Adipocyte (in vitro differentiated cells): ENCODE measurements around the gene CRISP2.
"Not testable (repeated sequence)": the region's sequence is repeated elsewhere in the genome, so short reads cannot be mapped to it uniquely, and the experiment has no call there.

Experiments used
- DNase-seq: peaks from one replicate; pipeline ENCODE4 v3.0.0-alpha.2; 2015; ENCODE audit warnings: low read depth
- H3K27me3 ChIP-seq: replicated peaks from 2 replicates; pipeline ENCODE4 v1.7.0; 2013; ENCODE audit warnings: mild to moderate bottlenecking, low read length, moderate library complexity; ENCODE audit not compliant: control insufficient read depth, insufficient read depth
- H3K36me3 ChIP-seq: 2 replicates; pipeline ENCODE4 v1.7.0; 2013; ENCODE audit warnings: low read length, mild to moderate bottlenecking, moderate library complexity; ENCODE audit not compliant: control insufficient read depth, insufficient read depth, severe bottlenecking
- H3K4me1 ChIP-seq: 2 replicates; pipeline ENCODE4 v1.7.0; 2013; ENCODE audit warnings: mild to moderate bottlenecking, low read length, moderate library complexity; ENCODE audit not compliant: control insufficient read depth, insufficient read depth
- H3K4me3 ChIP-seq: 2 replicates; pipeline ENCODE4 v1.7.0; 2013; ENCODE audit warnings: mild to moderate bottlenecking, low read length, moderate library complexity
- H3K9ac ChIP-seq: 2 replicates; pipeline ENCODE4 v1.7.0; 2013; ENCODE audit warnings: mild to moderate bottlenecking, low read length, moderate library complexity
- H3K9me3 ChIP-seq: 2 replicates; pipeline ENCODE4 v1.7.0; 2013; ENCODE audit warnings: mild to moderate bottlenecking, low read length, moderate library complexity; ENCODE audit not compliant: control insufficient read depth

The CRISP2 gene, protein sequence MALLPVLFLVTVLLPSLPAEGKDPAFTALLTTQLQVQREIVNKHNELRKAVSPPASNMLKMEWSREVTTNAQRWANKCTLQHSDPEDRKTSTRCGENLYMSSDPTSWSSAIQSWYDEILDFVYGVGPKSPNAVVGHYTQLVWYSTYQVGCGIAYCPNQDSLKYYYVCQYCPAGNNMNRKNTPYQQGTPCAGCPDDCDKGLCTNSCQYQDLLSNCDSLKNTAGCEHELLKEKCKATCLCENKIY

DNA sequence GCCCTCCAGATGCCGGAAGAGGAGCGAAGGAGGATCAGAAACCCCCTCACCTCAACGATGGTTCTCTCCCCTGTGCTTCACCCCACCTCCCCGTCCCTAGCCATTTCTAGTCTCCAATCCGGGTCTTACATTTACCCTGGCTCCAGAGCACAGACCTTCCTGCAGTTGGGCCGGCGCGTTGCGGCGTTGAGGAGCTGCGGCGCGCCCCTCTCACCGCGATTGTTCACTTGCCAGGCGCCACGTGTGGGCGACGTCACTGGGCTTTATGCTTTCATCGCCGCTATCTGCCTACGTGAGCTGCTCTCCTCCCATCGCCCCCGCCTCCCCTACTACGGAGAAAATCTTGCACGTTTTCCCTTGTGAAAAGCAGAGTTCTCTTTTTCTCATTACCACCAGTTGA, at the start of gene CRISP2:
Gene CRISP2, minus strand, starts transcription at position 198 of the 400 bp plus-strand sequence. CDS start 4,347 bp downstream, outside the sequence.
- Histone ChIP-seq H3K9ac (no peak within 1 kb of the TSS), H3K4me1 (no peaks in the 10 kb centered on the region), H3K36me3 (no peaks in the 10 kb centered on the region), H3K9me3 (no peaks in the 10 kb centered on the region), H3K27me3 (no peaks in the 10 kb centered on the region), H3K4me3 (no peak within 1 kb of the TSS)
- no peak for DNase-seq

DNA sequence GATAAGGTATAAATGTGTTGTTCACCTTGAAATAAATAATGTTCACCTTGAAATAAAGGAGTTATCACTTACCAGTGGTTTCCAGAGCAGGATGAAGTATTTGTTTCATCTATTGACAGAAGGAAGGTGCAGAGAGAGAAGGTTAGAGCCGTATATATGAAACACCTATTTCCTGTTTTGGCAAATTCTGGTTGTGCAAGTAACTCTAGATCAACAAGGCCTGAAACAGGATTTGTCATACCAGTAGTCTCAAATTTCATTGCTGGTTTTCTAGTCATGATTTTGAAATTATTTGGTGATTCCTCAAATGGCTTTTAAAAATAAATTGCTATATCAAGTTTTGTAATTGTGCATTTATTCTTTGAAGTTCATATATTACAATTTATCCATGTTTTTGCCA, 30.9 kb upstream of the CRISP2 start, which contains the start of gene CRISP3:
Gene CRISP3, minus strand, starts transcription at position 130 of the 400 bp plus-strand sequence. Its CDS starts 21 bp downstream, at position 109.
- H3K36me3 ChIP-seq = no peaks in the 10 kb centered on the region
- no peak within 1 kb of the TSS for H3K9ac ChIP-seq
- DNase-seq = no peak
- no peaks in the 10 kb centered on the region for H3K27me3 ChIP-seq
- no peak within 1 kb of the TSS for H3K4me3 ChIP-seq
- no peaks in the 10 kb centered on the region for H3K9me3 ChIP-seq
- H3K4me1 ChIP-seq = no peaks in the 10 kb centered on the region

DNA sequence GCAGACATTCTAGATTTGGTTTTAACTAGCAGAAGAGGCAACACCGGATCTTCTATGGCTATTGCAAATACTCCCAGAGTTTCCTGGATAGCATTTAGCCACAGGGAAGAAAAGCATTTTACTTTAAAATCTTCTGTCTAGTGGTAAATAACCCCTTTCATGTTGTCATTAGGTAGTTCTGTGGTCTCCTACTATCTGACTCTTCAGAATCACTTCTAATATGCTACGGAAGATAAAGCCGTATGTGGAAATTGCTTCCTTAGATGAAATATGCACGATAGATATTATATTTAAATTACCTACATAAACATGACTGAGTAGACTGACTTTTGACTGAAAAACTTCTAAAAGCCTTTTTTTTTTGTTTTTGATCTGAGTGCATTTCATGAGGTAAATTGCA, 30.1 kb upstream of the CRISP2 start:
- no peaks in the 10 kb centered on the region for H3K9me3 ChIP-seq
- no peak overlapping the region for H3K9ac ChIP-seq
- DNase-seq = no peak
- H3K36me3 ChIP-seq = no peaks in the 10 kb centered on the region
- H3K27me3 ChIP-seq = no peaks in the 10 kb centered on the region
- no peak overlapping the region for H3K4me3 ChIP-seq
- H3K4me1 ChIP-seq = no peaks in the 10 kb centered on the region

DNA sequence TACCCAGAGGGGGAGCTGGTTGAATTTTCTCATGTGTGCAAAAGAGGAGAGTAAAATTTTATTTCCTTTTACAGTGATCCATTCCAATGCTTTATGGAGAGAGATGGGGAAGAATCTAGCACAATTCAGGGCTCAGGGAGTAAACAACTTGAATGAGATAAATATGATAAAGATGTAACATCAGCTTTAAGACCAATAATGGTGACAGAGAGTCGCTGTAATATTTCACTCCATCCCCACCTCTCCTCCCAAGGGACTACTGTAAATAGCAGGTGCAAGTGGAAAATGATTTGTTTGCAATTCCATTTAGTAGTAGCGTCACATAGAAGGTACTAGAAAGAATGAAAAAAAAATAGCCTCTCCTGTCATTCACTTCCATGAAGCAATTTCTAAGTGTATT, 26.1 kb upstream of the CRISP2 start:
- no peak overlapping the region for H3K4me3 ChIP-seq
- no peak overlapping the region for H3K9ac ChIP-seq
- no peaks in the 10 kb centered on the region for H3K9me3 ChIP-seq
- no peaks in the 10 kb centered on the region for H3K27me3 ChIP-seq
- no peaks in the 10 kb centered on the region for H3K4me1 ChIP-seq
- H3K36me3 ChIP-seq = no peaks in the 10 kb centered on the region
- DNase-seq = no peak

DNA sequence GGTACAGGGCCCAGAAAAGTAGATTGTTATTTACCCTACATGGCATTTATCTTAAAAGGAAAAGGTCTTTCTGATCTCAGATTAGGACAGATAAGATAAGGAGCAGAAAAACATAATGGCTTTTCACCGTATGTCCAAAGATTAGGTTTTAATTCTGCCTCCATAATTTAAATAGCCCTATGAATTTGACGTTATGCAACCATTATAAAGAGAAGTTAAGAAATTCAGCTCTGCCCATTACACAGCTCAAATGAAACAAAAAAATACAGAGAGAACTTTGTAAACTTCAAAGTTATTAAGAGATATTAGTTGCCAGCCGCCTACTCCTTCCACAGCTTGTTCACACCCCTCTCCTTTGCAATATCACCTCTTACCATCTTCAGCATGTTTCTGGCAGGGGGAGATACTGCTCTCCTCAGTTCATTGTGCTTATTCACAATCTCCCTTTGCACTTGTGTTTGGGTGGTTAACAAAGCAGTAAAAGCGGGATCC, 22.7 kb upstream of the CRISP2 start:
- no peaks in the 10 kb centered on the region for H3K4me1 ChIP-seq
- no peaks in the 10 kb centered on the region for H3K9me3 ChIP-seq
- no peaks in the 10 kb centered on the region for H3K27me3 ChIP-seq
- no peak overlapping the region for H3K4me3 ChIP-seq
- DNase-seq = no peak
- no peak overlapping the region for H3K9ac ChIP-seq
- no peaks in the 10 kb centered on the region for H3K36me3 ChIP-seq

DNA sequence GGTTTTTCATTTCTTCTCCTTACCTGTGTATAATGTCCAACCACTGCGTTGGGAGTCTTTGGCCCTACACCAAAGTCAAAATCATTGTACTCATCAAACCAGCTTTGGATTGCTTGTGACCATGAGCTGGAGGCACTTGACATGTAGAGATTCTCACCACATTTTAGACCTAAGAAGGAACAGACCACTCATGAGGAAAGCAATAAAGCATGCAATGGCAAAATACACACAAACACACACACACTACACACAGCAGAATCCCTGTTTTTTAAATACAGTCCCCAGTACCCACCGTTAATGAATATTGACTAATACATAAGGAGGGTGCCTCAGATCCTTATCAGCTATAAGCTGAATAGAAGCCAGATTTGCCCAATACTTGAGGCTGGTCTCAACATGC, 20.3 kb upstream of the CRISP2 start:
- H3K27me3 ChIP-seq = no peaks in the 10 kb centered on the region
- DNase-seq = no peak
- H3K9me3 ChIP-seq = no peaks in the 10 kb centered on the region
- H3K4me1 ChIP-seq = no peaks in the 10 kb centered on the region
- H3K4me3 ChIP-seq = no peak overlapping the region
- no peaks in the 10 kb centered on the region for H3K36me3 ChIP-seq
- H3K9ac ChIP-seq = no peak overlapping the region

DNA sequence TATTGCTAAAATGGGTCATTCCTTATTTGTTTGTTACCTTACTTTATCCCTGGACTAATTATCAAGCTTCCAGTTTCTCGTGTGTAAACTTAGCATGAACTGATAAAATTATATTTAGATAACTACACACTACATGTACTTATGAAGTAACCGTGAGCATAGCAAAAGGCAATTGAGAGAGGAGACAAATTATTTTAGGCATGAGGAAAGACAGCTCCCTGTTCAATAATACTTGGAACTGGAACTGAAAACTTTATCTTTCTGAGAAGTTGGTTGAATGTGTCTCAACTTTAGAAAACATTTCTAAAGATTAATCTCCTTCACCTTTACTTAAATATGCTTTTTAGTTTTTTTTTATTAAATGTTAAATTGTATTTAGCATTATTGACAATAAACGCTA, 19.4 kb upstream of the CRISP2 start:
- H3K4me3 ChIP-seq = no peak overlapping the region
- H3K27me3 ChIP-seq = no peaks in the 10 kb centered on the region
- no peaks in the 10 kb centered on the region for H3K4me1 ChIP-seq
- no peaks in the 10 kb centered on the region for H3K9me3 ChIP-seq
- DNase-seq = no peak
- no peak overlapping the region for H3K9ac ChIP-seq
- H3K36me3 ChIP-seq = no peaks in the 10 kb centered on the region

DNA sequence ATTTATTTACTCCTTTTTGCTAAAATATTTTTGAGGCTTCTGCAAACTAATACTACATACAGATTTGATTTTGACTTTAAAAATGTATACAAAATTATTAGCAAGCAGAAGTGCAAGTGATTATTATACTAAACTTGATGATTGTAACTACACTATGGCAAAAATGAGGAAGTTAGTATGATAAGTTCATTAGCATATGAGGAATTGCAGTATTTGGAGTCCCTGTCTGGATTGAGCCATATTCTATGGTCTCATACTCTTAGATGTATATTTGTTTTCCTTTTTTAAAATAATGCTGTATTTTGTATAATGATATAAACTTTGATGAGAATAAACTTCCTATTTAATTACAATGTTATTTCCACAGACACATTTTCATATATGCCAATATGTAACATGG, 16.9 kb upstream of the CRISP2 start:
- no peak for DNase-seq
- no peak overlapping the region for H3K4me3 ChIP-seq
- H3K4me1 ChIP-seq = no peaks in the 10 kb centered on the region
- H3K36me3 ChIP-seq = no peaks in the 10 kb centered on the region
- no peak overlapping the region for H3K9ac ChIP-seq
- H3K27me3 ChIP-seq = no peaks in the 10 kb centered on the region
- H3K9me3 ChIP-seq = no peaks in the 10 kb centered on the region

DNA sequence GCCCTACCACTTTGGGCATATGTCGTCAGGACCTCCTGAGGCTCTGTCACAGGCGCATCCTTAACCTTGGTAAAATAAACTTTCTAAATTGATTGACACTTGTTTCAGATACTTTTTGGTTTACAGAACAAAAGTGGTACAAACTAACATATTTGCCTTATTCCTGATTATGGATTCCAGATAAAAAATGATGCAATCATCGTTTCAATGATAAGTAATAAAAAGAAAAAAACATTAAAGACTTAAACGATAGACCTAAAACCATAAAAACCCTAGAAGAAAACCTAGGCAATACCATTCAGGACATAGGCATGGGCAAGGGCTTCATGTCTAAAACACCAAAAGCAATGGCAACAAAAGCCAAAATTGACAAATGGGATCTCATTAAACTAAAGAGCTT, 10.6 kb upstream of the CRISP2 start:
- H3K4me1 ChIP-seq, H3K36me3 ChIP-seq, DNase-seq, H3K4me3 ChIP-seq, H3K9me3 ChIP-seq, H3K27me3 ChIP-seq, H3K9ac ChIP-seq: not testable (repeated sequence)

DNA sequence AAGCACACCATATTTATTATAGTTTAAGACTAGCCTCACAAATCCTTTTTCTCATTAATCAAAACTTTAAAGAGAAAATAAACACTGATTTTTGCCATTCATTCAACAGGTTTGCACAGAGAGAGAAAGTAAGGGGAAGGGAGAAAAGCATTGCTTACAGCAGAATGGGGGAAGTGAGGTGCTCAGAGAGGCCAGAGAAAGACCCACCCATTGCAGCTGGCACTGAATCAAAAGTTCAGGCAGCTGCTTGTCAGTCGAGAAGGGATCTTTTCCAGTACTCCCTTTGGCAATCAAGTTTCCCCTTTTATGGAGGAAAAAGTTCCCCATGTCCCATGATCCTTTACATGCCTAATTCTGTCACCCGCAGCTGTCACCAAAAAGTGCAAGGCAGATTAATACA, 8.0 kb upstream of the CRISP2 start:
- no peak overlapping the region for H3K9ac ChIP-seq
- H3K36me3 ChIP-seq = no peaks in the 10 kb centered on the region
- H3K4me1 ChIP-seq = no peaks in the 10 kb centered on the region
- no peaks in the 10 kb centered on the region for H3K27me3 ChIP-seq
- H3K9me3 ChIP-seq = peaks cover 9% of the 10 kb centered on the region
- H3K4me3 ChIP-seq = no peak overlapping the region
- no peak for DNase-seq

DNA sequence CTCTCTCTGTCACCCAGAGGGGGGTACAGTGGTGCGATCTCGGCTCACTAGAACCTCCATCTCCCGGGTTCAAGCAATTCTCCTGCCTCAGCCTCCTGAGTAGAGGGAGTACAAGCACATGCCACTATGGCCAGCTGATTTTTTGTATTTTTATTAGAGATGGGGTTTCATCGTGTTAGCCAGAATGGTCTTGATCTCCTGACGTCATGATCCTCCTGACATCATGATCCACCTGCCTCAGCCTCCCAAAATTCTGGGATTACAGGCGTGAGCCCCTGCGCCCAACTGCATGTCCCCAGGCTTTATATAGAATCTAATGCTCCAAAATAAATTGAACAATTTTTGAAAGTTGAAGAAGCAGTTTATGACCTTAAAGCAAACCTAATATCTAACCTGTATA, 7.0 kb upstream of the CRISP2 start:
- DNase-seq = no peak
- Histone ChIP-seq H3K4me1 (no peaks in the 10 kb centered on the region), H3K27me3 (no peaks in the 10 kb centered on the region), H3K9ac (no peak overlapping the region), H3K9me3 (peaks cover 9% of the 10 kb centered on the region), H3K36me3 (no peaks in the 10 kb centered on the region), H3K4me3 (no peak overlapping the region)

DNA sequence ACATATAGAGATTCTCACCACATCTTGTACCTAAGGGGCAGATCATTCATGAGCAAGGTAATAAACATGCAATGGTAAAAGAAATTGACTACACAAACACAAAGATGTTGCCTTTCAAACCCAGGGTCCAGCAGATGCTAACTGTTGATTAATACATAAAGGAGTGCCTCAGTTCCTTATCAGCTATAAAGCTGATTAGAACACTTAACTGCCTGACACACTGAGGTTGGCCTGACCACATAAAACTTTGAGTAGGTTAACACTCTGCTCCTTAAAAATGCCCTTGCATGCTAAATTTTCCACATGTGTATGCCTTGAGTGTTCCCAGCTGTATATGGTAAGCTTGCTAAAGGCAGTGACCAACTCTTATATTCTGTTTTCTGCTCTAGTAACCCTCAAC, 14.9 kb downstream of the CRISP2 start:
- H3K36me3 ChIP-seq = no peaks in the 10 kb centered on the region
- H3K9ac ChIP-seq = no peak overlapping the region
- peaks cover 9% of the 10 kb centered on the region for H3K9me3 ChIP-seq
- H3K27me3 ChIP-seq = no peaks in the 10 kb centered on the region
- H3K4me3 ChIP-seq = no peak overlapping the region
- DNase-seq = no peak
- no peaks in the 10 kb centered on the region for H3K4me1 ChIP-seq
